GM10266 (cell line): ENCODE results near the gene TCP10L.

Experiments
- DNase-seq: peaks from one replicate; pipeline ENCODE4 v3.0.0; 2012; ENCODE audit errors: extremely low spot score
- TF ChIP-seq, protein P1 (sequence below): IDR thresholded peaks from 2 replicates; pipeline ENCODE4 v1.5.1; 2012; ENCODE audit warnings: mild to moderate bottlenecking, low read depth; ENCODE audit not compliant: control insufficient read depth, insufficient read depth; ENCODE audit errors: missing control alignments

TCP10L gene

DNA sequence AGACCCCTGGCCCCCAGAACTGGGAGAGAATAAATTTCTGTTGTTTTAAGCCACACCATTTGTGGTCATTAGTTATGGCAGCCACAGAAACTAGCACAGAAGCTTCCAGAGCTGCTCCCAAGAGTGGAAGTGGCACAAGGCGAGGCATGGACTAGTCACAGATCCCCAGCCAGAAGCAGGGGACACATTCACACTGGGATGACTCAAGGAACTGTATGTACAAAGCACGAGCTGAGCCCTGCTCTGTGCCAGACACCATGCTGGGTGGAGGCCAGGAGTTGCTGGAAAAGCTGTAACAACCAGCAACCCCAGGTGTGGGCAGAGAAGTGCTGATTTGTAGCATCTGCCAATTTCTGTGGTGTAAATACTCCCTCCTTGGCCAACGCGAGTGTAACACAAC, 55.6 kb downstream of the TCP10L start:
- no peak for DNase-seq
- TF ChIP-seq, protein P1, sequence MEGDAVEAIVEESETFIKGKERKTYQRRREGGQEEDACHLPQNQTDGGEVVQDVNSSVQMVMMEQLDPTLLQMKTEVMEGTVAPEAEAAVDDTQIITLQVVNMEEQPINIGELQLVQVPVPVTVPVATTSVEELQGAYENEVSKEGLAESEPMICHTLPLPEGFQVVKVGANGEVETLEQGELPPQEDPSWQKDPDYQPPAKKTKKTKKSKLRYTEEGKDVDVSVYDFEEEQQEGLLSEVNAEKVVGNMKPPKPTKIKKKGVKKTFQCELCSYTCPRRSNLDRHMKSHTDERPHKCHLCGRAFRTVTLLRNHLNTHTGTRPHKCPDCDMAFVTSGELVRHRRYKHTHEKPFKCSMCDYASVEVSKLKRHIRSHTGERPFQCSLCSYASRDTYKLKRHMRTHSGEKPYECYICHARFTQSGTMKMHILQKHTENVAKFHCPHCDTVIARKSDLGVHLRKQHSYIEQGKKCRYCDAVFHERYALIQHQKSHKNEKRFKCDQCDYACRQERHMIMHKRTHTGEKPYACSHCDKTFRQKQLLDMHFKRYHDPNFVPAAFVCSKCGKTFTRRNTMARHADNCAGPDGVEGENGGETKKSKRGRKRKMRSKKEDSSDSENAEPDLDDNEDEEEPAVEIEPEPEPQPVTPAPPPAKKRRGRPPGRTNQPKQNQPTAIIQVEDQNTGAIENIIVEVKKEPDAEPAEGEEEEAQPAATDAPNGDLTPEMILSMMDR: no peak

DNA sequence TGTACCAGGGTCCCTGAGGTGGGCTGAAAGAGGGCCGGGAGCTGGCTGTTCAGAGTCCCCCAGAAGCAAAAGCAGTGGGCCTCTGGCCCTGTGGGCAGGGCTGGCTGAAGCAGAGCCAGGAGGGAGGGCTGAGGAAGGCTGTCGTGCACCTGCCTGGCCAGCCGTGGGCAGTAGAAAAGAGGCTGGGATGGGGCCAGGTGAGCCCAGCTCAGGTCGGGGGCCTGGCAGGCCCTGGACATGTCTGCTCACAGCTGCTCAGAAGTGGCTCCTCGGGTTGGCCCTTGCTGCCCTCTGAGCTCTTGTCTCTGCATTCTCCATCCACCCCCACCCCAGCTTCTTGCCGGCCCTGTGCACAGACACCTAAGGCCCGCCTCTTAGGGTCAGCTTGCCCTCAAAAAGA, 60.0 kb downstream of the TCP10L start:
- DNase-seq: no peak
- TF ChIP-seq, protein P1: no peak

- no peak for DNase-seq
- TF ChIP-seq, protein P1: no peak
These were observed 61.2 kb downstream of the TCP10L start for GRCh38 chr21:32523988-32524719.
